GM23338 (cell line): Measurements from ENCODE around the gene SPECC1L.

ENCODE experiments used
- CREB1 ChIP-seq: fragments of 250-450 bp; sonication (Bioruptor Pico); IDR thresholded peaks from 2 replicates; pipeline ENCODE4 v1.5.0; 2020; ENCODE audit warnings: low read depth, mild to moderate bottlenecking, moderate library complexity
- CTCF ChIP-seq, 2 experiments: fragments of 200-600 bp in 1 of 2; sonication (generic) in 1 of 2; conservative IDR thresholded peaks; 2 replicates each; pipeline versions ENCODE4 v1.5.1 to v1.6.1; 2016 to 2017; ENCODE audit warnings: antibody characterized with exemption in 2 of 2, low read depth in 2 of 2, mild to moderate bottlenecking in 2 of 2, moderate library complexity in 1 of 2
- ETS1 ChIP-seq: IDR thresholded peaks from 2 replicates; pipeline ENCODE4 v1.6.1; 2016; ENCODE audit warnings: antibody characterized with exemption
- EZH2 ChIP-seq: fragments of 200-600 bp; sonication (generic); IDR thresholded peaks from one replicate; pipeline ENCODE4 v1.8.0; 2017; ENCODE audit warnings: antibody characterized with exemption, mild to moderate bottlenecking, low read depth; ENCODE audit not compliant: unreplicated experiment
- EZH2phosphoT487 ChIP-seq: fragments of 200-600 bp; sonication (generic); IDR thresholded peaks from one replicate; pipeline ENCODE4 v1.8.1; 2018; ENCODE audit warnings: antibody characterized with exemption; ENCODE audit not compliant: unreplicated experiment
- JUNB ChIP-seq: IDR thresholded peaks from one replicate; pipeline ENCODE4 v1.6.1; 2016; ENCODE audit warnings: antibody characterized with exemption; ENCODE audit not compliant: unreplicated experiment
- POLR2AphosphoS5 ChIP-seq: IDR thresholded peaks from 2 replicates; pipeline ENCODE4 v1.6.1; 2016; ENCODE audit warnings: antibody characterized with exemption, low read depth
- REST ChIP-seq: IDR thresholded peaks from one replicate; pipeline ENCODE4 v1.6.1; 2018; ENCODE audit warnings: antibody characterized with exemption; ENCODE audit not compliant: unreplicated experiment
- STAT1 ChIP-seq: IDR thresholded peaks from one replicate; pipeline ENCODE4 v1.6.1; 2016; ENCODE audit warnings: antibody characterized with exemption; ENCODE audit not compliant: unreplicated experiment
- ZNF114 ChIP-seq: fragments of 250-450 bp; sonication (Bioruptor Pico); IDR thresholded peaks from 2 replicates; pipeline ENCODE4 v1.5.0; 2020; ENCODE audit warnings: mild to moderate bottlenecking, moderate library complexity
- ZNF331 ChIP-seq: fragments of 250-450 bp; sonication (Bioruptor Pico); IDR thresholded peaks from 2 replicates; pipeline ENCODE4 v1.5.0; 2020; ENCODE audit warnings: low read depth, mild to moderate bottlenecking, moderate library complexity
- ZNF462 ChIP-seq: fragments of 250-450 bp; sonication (Bioruptor Pico); IDR thresholded peaks from 2 replicates; pipeline ENCODE4 v1.5.0; 2020; ENCODE audit warnings: mild to moderate bottlenecking, moderate library complexity

GRCh38 chr22:24240381-24240780 is 30.2 kb upstream of the SPECC1L start:
- TF ChIP-seq CTCF (conservative IDR thresholded peaks at IDR 0.05; ENCODE audit: low read depth in 2 of 2) (no peak), EZH2 (no peak), POLR2AphosphoS5 (no peak), CREB1 (CRISPR knock-in tag) (no peak), EZH2phosphoT487 (no peak), ETS1 (no peak), ZNF331 (CRISPR knock-in tag) (no peak), REST (no peak), ZNF114 (CRISPR knock-in tag) (no peak), JUNB (no peak), STAT1 (no peak), ZNF462 (CRISPR knock-in tag) (no peak)
